GM18505 (cell line): ENCODE measurements around the gene SPEN.

ENCODE experiments used
- ATAC-seq: cut with Tn5 transposase; IDR thresholded peaks from one replicate; pipeline ENCODE4 v1.9.1; 2021; ENCODE audit not compliant: unreplicated experiment
- POLR2A ChIP-seq: IDR thresholded peaks from 4 replicates; pipeline ENCODE4 v1.6.1; 2011; ENCODE audit warnings: borderline replicate concordance; ENCODE audit not compliant: insufficient read depth, insufficient read length; ENCODE audit errors: extremely low read depth

Gene SPEN

GRCh38 chr1:15962176-15962575 is 114.7 kb downstream of the SPEN start:
- ATAC-seq: no peak
- TF ChIP-seq POLR2A: no peak

GRCh38 chr1:15962671-15963362 is 115.3 kb downstream of the SPEN start:
- no peak for ATAC-seq
- TF ChIP-seq POLR2A: no peak

DNA sequence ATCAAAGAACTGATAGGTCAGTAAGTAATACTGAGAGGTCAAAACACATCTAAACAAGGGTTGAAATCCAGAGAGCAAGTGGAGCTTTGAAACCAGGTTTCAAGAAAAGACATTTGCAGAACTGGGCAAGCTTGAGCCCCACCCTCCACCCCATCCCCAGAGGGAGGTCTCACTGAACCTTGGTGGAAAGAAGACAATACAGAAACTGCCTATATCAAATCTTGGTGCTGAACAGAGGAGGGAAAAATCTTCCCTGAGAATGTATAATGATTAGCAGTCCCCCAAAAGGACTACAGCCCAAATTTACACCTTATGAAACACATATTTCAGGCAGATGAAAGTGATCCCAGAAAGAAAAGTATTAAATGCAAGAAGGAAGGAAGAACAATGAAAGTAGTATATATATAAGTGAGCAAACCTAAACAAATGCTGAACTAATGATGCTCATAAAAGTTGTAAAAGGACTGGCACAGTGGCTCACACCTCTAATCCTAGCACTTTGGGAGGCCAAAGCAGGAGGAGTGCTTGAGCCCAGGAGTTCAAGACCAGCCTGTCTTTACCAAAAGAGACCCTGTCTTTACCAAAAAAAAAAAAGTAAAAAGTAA is 116.0 kb downstream of the SPEN start:
- no peak for ATAC-seq
- no peak for TF ChIP-seq POLR2A

GRCh38 chr1:15963968-15964648 is 116.6 kb downstream of the SPEN start:
- TF ChIP-seq POLR2A: no peak
- no peak for ATAC-seq

DNA sequence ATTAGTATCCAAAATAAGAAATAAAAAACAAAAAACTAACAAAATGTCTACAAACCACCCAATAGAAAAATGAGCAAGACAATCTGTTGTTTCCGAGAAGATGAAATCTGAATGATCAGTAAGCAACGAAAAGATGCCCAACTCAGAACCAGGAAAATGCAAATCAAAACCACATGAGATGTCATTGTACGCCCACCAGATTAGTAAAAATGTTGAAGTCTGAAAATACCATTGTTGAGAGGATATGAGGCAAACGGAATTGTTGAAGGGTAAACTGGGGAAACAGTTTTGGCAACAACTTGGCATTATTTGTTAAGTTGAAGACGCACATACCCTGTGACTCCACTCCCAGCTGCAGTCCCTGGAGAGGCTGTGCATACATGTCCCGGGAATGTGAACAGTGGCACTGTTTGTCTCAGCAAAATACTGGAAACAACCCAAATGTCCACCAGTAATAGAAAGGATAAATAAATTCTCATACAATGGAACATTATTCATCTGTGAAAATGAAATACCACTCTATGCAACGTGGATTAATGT is 117.8 kb downstream of the SPEN start:
- TF ChIP-seq POLR2A: peak; percentile 30
- no peak for ATAC-seq

GRCh38 chr1:15966081-15966955 is 118.8 kb downstream of the SPEN start:
- ATAC-seq: peak; percentile 53
- TF ChIP-seq POLR2A: peak; percentile 26

GRCh38 chr1:15966956-15967344 is 119.4 kb downstream of the SPEN start:
- no peak for TF ChIP-seq POLR2A
- ATAC-seq: no peak

- no peak for TF ChIP-seq POLR2A
- no peak for ATAC-seq
Observed at GRCh38 chr1:15968172-15968571, 120.7 kb downstream of the SPEN start.

DNA sequence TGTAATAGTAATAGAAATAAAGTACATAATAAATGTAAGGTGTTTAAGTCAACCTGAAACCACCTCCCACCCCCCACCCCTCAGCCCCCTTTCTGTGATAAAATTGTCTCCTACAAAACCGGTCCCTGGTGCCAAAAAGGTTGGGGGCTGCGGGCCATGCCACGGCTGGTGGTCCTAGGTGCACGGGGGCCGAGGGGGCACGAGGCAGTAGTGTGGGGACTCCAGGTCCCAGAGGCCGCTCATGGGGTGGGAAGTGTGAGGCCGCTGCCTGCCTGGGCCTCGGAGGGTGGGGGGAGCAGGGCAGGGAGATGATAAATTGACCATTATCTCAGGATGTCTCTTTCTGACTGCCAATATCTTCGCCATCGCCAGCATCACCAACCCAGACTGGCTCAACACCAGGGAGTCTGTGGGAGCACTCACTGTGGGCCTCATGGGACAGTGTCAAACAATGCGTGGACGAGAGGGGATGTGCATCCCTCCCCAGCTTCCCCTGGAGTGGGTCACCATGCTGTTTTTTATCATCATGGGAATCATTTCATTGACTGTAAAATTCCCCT is 121.9 kb downstream of the SPEN start:
- no peak for ATAC-seq
- TF ChIP-seq POLR2A: no peak

GRCh38 chr1:15970911-15971310 is 123.4 kb downstream of the SPEN start:
- no peak for TF ChIP-seq POLR2A
- ATAC-seq: no peak

- TF ChIP-seq POLR2A: no peak
Observed at GRCh38 chr1:15972409-15972808, 124.9 kb downstream of the SPEN start.

DNA sequence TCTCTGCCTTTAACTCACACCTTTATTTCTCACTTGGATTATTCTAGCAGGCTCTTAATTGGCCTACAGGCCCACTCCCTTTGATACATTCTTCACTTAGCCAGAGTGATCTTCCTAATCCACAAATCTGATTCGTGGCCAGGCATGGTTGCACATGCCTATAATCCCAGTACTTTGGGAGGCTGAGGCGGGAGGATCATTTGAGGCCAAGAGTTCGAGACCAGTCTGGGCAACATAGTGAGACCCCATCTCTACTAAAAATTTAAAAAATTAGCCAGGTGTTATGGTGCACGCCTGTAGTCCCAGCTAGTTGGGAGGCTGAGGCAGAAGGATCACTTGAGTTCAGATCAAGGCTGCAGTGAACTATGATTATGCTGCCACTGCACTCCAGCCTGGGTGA is 126.3 kb downstream of the SPEN start:
- ATAC-seq: no peak
- no peak for TF ChIP-seq POLR2A

More at GRCh38 chr1:15972409-15972808, 124.9 kb downstream of the SPEN start:
- ATAC-seq: no peak

- TF ChIP-seq POLR2A: no peak
- ATAC-seq: no peak
Observed at GRCh38 chr1:15974855-15975254, 127.3 kb downstream of the SPEN start.

DNA sequence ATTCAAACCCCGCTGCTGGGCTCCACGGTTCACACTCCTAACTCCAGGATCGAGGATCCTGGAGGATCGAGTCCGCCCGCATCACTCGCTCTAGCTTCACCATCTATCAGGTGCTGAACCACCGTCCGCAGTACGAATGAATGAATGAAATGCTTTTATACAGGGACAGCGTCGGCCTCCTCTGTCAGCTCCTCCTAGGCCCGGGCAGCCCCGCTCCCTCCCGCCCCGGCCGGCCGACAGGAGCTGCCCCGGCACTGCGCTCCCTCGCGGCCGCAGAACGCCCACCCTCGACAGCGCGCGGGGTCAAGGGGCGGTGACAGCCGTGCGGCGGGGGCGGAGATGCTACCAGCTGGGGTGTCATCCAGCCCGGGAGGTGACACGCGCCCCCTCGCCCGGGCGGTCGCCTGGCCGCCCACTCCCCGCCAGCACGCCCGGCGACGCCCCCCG is 127.9 kb downstream of the SPEN start:
- peak; percentile 60 for ATAC-seq
- no peak for TF ChIP-seq POLR2A
